Stimulated activated CD4-positive, alpha-beta T cell treated with anti-CD3 and anti-CD28 coated beads, Interleukin-1b, Interleukin-23, amount 100 ng/mL, for 1 hour (primary cell): ENCODE results near the gene PPFIBP2.

Experiments used
- DNase-seq, 2 donors: peaks; one replicate each; pipeline ENCODE4 v3.0.0-alpha.2; 2020; ENCODE audit warnings: low read depth in 2 of 2

Gene PPFIBP2

GRCh38 chr11:7577291-7578190, 63.7 kb downstream of the PPFIBP2 start:
- no peak for DNase-seq

GRCh38 chr11:7578276-7578955, 64.6 kb downstream of the PPFIBP2 start:
- no peak for DNase-seq

GRCh38 chr11:7579361-7579791, 65.6 kb downstream of the PPFIBP2 start:
- no peak for DNase-seq

- DNase-seq: no peak
These were observed 67.3 kb downstream of the PPFIBP2 start for GRCh38 chr11:7581021-7581590.

GRCh38 chr11:7582338-7582985, 68.7 kb downstream of the PPFIBP2 start:
- DNase-seq: no peak

GRCh38 chr11:7583248-7583647, 69.4 kb downstream of the PPFIBP2 start:
- DNase-seq: no peak

- no peak for DNase-seq
These were observed 71.1 kb downstream of the PPFIBP2 start for GRCh38 chr11:7584910-7585309.

GRCh38 chr11:7585816-7586215, 72.0 kb downstream of the PPFIBP2 start:
- no peak for DNase-seq

GRCh38 chr11:7586376-7586775, 72.6 kb downstream of the PPFIBP2 start:
- DNase-seq: no peak

GRCh38 chr11:7587712-7588111, 73.9 kb downstream of the PPFIBP2 start:
- no peak for DNase-seq

- no peak for DNase-seq
These were observed 76.1 kb downstream of the PPFIBP2 start for GRCh38 chr11:7589861-7590260.

- DNase-seq: no peak
These were observed 76.7 kb downstream of the PPFIBP2 start for GRCh38 chr11:7590529-7590928.

- DNase-seq: no peak
These were observed 77.5 kb downstream of the PPFIBP2 start for GRCh38 chr11:7591107-7591894.

GRCh38 chr11:7591987-7592386, 78.2 kb downstream of the PPFIBP2 start:
- no peak for DNase-seq

- DNase-seq: no peak
These were observed 78.9 kb downstream of the PPFIBP2 start for GRCh38 chr11:7592711-7593110.

- DNase-seq: no peak
These were observed 79.7 kb downstream of the PPFIBP2 start for GRCh38 chr11:7593481-7593880.

GRCh38 chr11:7595016-7595866, 81.4 kb downstream of the PPFIBP2 start:
- DNase-seq: no peak

GRCh38 chr11:7595951-7596350, 82.2 kb downstream of the PPFIBP2 start:
- DNase-seq: no peak

- DNase-seq: no peak
These were observed 83.2 kb downstream of the PPFIBP2 start for GRCh38 chr11:7596975-7597391.

- no peak for DNase-seq
These were observed 83.8 kb downstream of the PPFIBP2 start for GRCh38 chr11:7597620-7598019.
